B cell (primary cell): ENCODE measurements around the gene HOXC9.

Experiments
- CTCF ChIP-seq: fragments of 200-600 bp; IDR thresholded peaks from one replicate; pipeline ENCODE4 v1.8.0; 2022; ENCODE audit warnings: antibody characterized with exemption, mild to moderate bottlenecking
- EZH2 ChIP-seq: IDR thresholded peaks from 2 replicates; pipeline ENCODE4 v1.6.1; 2012; ENCODE audit warnings: borderline replicate concordance, low read depth, mild to moderate bottlenecking, moderate library complexity, low read length; ENCODE audit not compliant: insufficient read depth, poor library complexity, severe bottlenecking

GRCh38 chr12:54020591-54021405 is 20.8 kb downstream of the HOXC9 start:
- TF ChIP-seq CTCF (no peak), EZH2 (no peak)
